NCI-H510A treated with DMSO at 0.1 percent for 48 hours (cell line): Measurements from ENCODE around the gene HNF4A.
"Not testable (repeated sequence)": the region's sequence is repeated elsewhere in the genome, so short reads cannot be mapped to it uniquely, and the experiment has no call there.

Source experiments
- DNase-seq: peaks from one replicate; lab custom pipeline; 2025; lab: John Stamatoyannopoulos, UW

Gene HNF4A

GRCh38 chr20:44471481-44471882, 116.0 kb downstream of the HNF4A start:
- no peak for DNase-seq

- not testable (repeated sequence) for DNase-seq
These were observed 116.8 kb downstream of the HNF4A start for GRCh38 chr20:44472283-44472682.

- no peak for DNase-seq
These were observed 119.8 kb downstream of the HNF4A start for GRCh38 chr20:44475372-44475693.

GRCh38 chr20:44475694-44476560, 120.4 kb downstream of the HNF4A start, which contains the start of gene TTPAL:
Gene TTPAL (plus strand): TSS chr20:44475874. CDS start chr20:44480000, 4,126 bp downstream.
- peak; percentile 78 for DNase-seq

- no peak for DNase-seq
These were observed 121.7 kb downstream of the HNF4A start for GRCh38 chr20:44477151-44477550.

GRCh38 chr20:44478206-44478605, 122.7 kb downstream of the HNF4A start:
- DNase-seq, result no peak

GRCh38 chr20:44479643-44480042, 124.1 kb downstream of the HNF4A start:
- DNase-seq, result no peak

- DNase-seq, result no peak
These were observed 124.6 kb downstream of the HNF4A start for GRCh38 chr20:44480097-44480496.

GRCh38 chr20:44481719-44482416, 126.4 kb downstream of the HNF4A start:
- no peak for DNase-seq

GRCh38 chr20:44483112-44483511, 127.6 kb downstream of the HNF4A start:
- DNase-seq, result no peak
